Hepatocyte (in vitro differentiated cells): ENCODE results near the gene HELZ2. TPM values are rescaled to one million over a fixed set of nuclear protein-coding genes. Genes with fewer than 3 reads are reported as not detected.

Source experiments
- DNase-seq: peaks from one replicate; pipeline ENCODE4 v3.0.0-alpha.2; 2016; ENCODE audit warnings: low spot score
- H2AFZ ChIP-seq: fragments of 200-600 bp; sonication (generic); 2 replicates; pipeline ENCODE4 v1.6.0; 2016; ENCODE audit warnings: antibody characterized with exemption, mild to moderate bottlenecking
- H3K27ac ChIP-seq: fragments of 200-600 bp; sonication (generic); 2 replicates; pipeline ENCODE4 v1.5.1; 2016; ENCODE audit warnings: mild to moderate bottlenecking
- H3K27me3 ChIP-seq: fragments of 200-600 bp; sonication (generic); 2 replicates; pipeline ENCODE4 v1.6.1; 2016
- H3K36me3 ChIP-seq: fragments of 200-600 bp; sonication (generic); replicated peaks from 2 replicates; pipeline ENCODE4 v1.5.1; 2016; ENCODE audit warnings: low read depth; ENCODE audit not compliant: insufficient read depth
- H3K4me1 ChIP-seq: fragments of 200-600 bp; sonication (generic); 2 replicates; pipeline ENCODE4 v1.5.1; 2016; ENCODE audit warnings: mild to moderate bottlenecking, moderate library complexity; ENCODE audit not compliant: insufficient read depth
- H3K4me2 ChIP-seq: fragments of 200-600 bp; sonication (generic); 2 replicates; pipeline ENCODE4 v1.6.0; 2016
- H3K4me3 ChIP-seq: fragments of 200-600 bp; sonication (generic); 2 replicates; pipeline ENCODE4 v1.5.1; 2016; ENCODE audit warnings: mild to moderate bottlenecking
- H3K79me2 ChIP-seq: fragments of 200-600 bp; sonication (generic); 2 replicates; pipeline ENCODE4 v1.6.0; 2017; ENCODE audit warnings: mild to moderate bottlenecking
- H3K9me2 ChIP-seq: fragments of 200-600 bp; sonication (generic); replicated peaks from 2 replicates; pipeline ENCODE4 v1.6.0; 2017; ENCODE audit warnings: mild to moderate bottlenecking; ENCODE audit not compliant: insufficient read depth
- H3K9me3 ChIP-seq: fragments of 200-600 bp; sonication (generic); 2 replicates; pipeline ENCODE4 v1.5.1; 2016; ENCODE audit warnings: low read depth, mild to moderate bottlenecking
- H4K20me1 ChIP-seq: fragments of 200-600 bp; sonication (generic); 2 replicates; pipeline ENCODE4 v1.6.0; 2016; ENCODE audit warnings: mild to moderate bottlenecking; ENCODE audit not compliant: insufficient read depth, poor library complexity, severe bottlenecking
- EZH2 ChIP-seq: fragments of 200-600 bp; sonication (generic); IDR thresholded peaks from 2 replicates; pipeline ENCODE4 v1.6.1; 2016; ENCODE audit warnings: antibody characterized with exemption, mild to moderate bottlenecking, borderline replicate concordance
- EZH2phosphoT487 ChIP-seq: fragments of 200-600 bp; sonication (generic); IDR thresholded peaks from one replicate; pipeline ENCODE4 v1.6.1; 2018; ENCODE audit warnings: antibody characterized with exemption, mild to moderate bottlenecking, low read depth, moderate library complexity; ENCODE audit not compliant: unreplicated experiment, severe bottlenecking
- WGBS: methylation state at CpG from one replicate; pipeline ENCODE4 v1.1.6; 2016; ENCODE audit warnings: low lambda C conversion rate; ENCODE audit errors: missing lambda C conversion rate; 5-methylcytosine and 5-hydroxymethylcytosine counted together
- polyA plus RNA-seq: library from polyadenylated mRNA; unstranded; fragments of >200 nt; fragmentation: Nextera tagmentation; extraction: Ambion mirVana; gene quantifications from 2 replicates; pipeline ENCODE4 v1.2.1, GENCODE V29; 2016
- total RNA-seq: library from RNA; depleted of rRNA; stranded (reverse); fragments of >200 nt; gene quantifications from 2 replicates; pipeline ENCODE4 v1.2.3, GENCODE V29; 2014
- TF ChIP-seq, protein P1 (sequence below): fragments of 200-600 bp; sonication (generic); IDR thresholded peaks from 2 replicates; pipeline ENCODE4 v1.5.1; 2016; ENCODE audit warnings: antibody characterized with exemption, mild to moderate bottlenecking; ENCODE audit not compliant: poor library complexity

Gene HELZ2
- total and polyA plus RNA-seq, 2 experiments from 2014 or later = 4.6 to 17.0 TPM

DNA sequence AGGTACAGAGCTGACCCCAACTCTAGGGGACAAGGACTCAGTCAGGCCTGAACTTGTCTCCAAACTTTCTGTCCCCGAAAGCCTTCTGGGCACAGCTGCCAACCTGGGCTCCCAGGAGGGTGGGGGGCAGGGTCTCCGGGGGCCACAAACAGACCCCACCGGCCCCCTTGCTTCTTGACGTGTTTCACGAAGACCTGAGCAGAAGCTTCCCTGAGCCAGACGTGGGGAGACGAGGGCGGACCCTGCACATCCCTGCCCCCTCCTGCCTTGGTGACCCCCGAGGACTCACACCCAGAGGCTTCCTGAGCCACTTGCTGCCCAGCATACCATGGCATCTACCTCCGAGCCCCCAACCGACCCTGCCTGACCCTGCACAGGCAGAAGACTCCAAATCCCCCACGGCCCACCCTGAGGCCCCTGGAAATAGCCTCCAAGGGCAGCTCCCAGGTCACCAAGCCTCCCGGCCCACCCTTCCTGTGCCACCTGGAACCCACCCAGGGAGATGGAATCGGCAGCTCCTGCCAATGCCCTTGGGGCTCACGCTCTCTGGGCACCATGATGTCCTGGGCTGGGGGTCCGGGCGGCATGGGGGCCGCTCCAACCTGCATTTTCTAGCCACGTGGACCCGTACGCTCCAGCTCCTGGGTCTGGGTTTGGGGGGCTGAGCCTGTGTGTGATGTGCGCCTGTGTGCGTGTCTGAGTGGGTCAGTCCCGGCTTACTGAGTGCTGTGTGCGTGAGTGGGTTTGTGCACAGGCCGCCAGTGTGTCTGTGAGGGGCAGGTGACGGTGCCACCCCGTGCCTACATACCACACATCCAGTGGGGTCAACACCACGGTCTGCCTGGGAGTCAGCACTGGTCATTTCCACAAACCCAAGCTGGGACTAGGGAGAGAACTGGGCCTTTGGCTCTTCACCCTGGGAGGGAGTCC is 34.3 kb downstream of the HELZ2 start:
- Histone ChIP-seq H3K27ac (no peak overlapping the region), H2AFZ (no peak overlapping the region), H3K4me2 (no peak overlapping the region)

GRCh38 chr20:63539092-63539430 is 35.0 kb downstream of the HELZ2 start:
- no peaks in the 10 kb centered on the region for H3K79me2 ChIP-seq
- no peaks in the 10 kb centered on the region for H3K36me3 ChIP-seq
- no peaks in the 10 kb centered on the region for H4K20me1 ChIP-seq
- no peaks in the 10 kb centered on the region for H3K9me3 ChIP-seq
- 94% methylated on average over 12 of the region's 12 CpGs for WGBS
- H3K27me3 ChIP-seq = no peaks in the 10 kb centered on the region
- no peak overlapping the region for H3K4me3 ChIP-seq
- TF ChIP-seq EZH2phosphoT487 (no peak), EZH2 (no peak)
- TF ChIP-seq, protein P1, sequence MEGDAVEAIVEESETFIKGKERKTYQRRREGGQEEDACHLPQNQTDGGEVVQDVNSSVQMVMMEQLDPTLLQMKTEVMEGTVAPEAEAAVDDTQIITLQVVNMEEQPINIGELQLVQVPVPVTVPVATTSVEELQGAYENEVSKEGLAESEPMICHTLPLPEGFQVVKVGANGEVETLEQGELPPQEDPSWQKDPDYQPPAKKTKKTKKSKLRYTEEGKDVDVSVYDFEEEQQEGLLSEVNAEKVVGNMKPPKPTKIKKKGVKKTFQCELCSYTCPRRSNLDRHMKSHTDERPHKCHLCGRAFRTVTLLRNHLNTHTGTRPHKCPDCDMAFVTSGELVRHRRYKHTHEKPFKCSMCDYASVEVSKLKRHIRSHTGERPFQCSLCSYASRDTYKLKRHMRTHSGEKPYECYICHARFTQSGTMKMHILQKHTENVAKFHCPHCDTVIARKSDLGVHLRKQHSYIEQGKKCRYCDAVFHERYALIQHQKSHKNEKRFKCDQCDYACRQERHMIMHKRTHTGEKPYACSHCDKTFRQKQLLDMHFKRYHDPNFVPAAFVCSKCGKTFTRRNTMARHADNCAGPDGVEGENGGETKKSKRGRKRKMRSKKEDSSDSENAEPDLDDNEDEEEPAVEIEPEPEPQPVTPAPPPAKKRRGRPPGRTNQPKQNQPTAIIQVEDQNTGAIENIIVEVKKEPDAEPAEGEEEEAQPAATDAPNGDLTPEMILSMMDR = no peak
- DNase-seq = no peak
- no peak overlapping the region for H2AFZ ChIP-seq
- H3K4me2 ChIP-seq = no peak overlapping the region
- H3K4me1 ChIP-seq = peaks cover 3% of the 10 kb centered on the region
- H3K9me2 ChIP-seq = no peaks in the 10 kb centered on the region
- H3K27ac ChIP-seq = no peak overlapping the region

More for the DNA sequence above, 34.3 kb downstream of the HELZ2 start:
- Histone ChIP-seq H3K4me1 (peaks cover 3% of the 10 kb centered on the region), H3K4me3 (no peak overlapping the region), H3K79me2 (no peaks in the 10 kb centered on the region), H4K20me1 (no peaks in the 10 kb centered on the region), H3K9me2 (no peaks in the 10 kb centered on the region), H3K9me3 (no peaks in the 10 kb centered on the region), H3K27me3 (no peaks in the 10 kb centered on the region), H3K36me3 (no peaks in the 10 kb centered on the region)
- WGBS = 93% methylated on average over 25 of the region's 29 CpGs
- TF ChIP-seq, protein P1 = no peak
- no peak for TF ChIP-seq EZH2phosphoT487
- no peak for TF ChIP-seq EZH2
- DNase-seq = no peak

DNA sequence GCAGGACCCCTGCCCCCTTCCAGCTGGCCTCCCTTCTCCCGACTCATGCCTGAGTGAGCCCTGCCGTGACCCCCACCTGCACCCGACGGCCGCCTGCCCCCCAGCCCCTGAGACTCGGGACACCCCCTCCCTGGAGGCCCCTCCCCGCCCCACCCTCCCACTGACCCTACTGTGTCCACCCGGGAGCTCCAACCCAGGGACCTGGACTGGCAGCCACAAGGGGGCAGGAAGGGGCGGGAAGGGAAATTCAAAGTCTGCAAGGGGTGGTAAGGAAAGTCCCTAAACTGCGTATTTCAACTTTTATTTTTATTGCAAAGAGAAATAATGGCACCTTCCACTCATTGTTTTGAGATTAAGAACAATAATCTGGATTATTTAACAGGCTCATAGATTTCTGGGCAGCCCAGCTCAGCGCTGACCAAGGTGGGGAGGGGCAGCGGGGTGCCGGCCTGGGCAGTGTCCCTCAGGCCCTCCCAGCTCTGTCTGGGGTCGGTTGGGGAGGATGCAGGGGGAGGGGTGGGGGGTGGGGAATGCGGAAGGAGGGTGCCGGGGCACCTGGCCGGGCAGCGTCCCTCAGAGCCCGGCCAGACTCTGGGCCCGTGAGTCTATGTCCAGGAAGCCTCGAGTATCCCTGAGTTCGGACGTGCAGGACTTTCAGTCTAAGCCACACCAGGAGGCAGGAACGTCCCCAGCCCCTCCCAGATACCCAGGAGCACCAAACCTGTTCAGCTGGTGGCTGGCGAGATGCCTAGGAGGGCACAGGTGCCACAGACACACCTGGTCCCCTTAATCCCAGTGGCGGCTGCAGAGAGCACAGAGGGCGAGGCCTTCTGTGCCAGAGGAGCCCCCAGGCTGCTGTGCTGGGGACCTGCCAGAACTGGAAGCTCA is 35.6 kb downstream of the HELZ2 start:
- Histone ChIP-seq H2AFZ (no peak overlapping the region), H4K20me1 (no peaks in the 10 kb centered on the region), H3K27me3 (no peaks in the 10 kb centered on the region), H3K4me2 (peak overlapping the region; percentile 90), H3K4me1 (peaks cover 3% of the 10 kb centered on the region), H3K9me3 (no peaks in the 10 kb centered on the region), H3K79me2 (no peaks in the 10 kb centered on the region), H3K36me3 (no peaks in the 10 kb centered on the region), H3K4me3 (no peak overlapping the region), H3K27ac (no peak overlapping the region), H3K9me2 (no peaks in the 10 kb centered on the region)
- DNase-seq = peak; percentile 57
- whole genome bisulfite sequencing = 78% methylated on average over 15 of the region's 27 CpGs
- TF ChIP-seq, protein P1 = no peak
- TF ChIP-seq EZH2 = no peak
- TF ChIP-seq EZH2phosphoT487 = no peak
